ENCODE measurements around the gene RNF213. TPM values are rescaled to one million over a fixed set of nuclear protein-coding genes. Genes with fewer than 3 reads are reported as not detected.

The RNF213 gene
- total RNA-seq, 3 donors from 2014 or later, result 96.0 to 111 (median 101) TPM

GRCh38 chr17:80267391-80267790, 6.7 kb downstream of the RNF213 start:
- Histone ChIP-seq H3K4me1 (peaks cover 11 to 14% of the 10 kb centered on the region in 2 donors), H3K27me3 (no peaks in the 10 kb centered on the region), H3K9me3 (no peaks in the 10 kb centered on the region), H3K4me3 (no peak overlapping the region), H3K27ac (no peak overlapping the region), H3K36me3 (no peaks in the 10 kb centered on the region)
- intact Hi-C loops (cut with DNase I; ENCODE audit: low total_unique reads), result no loop called here
- TF ChIP-seq POLR2A (IDR thresholded peaks at IDR 0.05) (no peak), POLR2AphosphoS5 (IDR thresholded peaks at IDR 0.05) (no peak), CTCF (IDR thresholded peaks at IDR 0.05) (no peak)
- no peak for DNase-seq (ENCODE audit: low spot score in 2 of 2)

- intact Hi-C loops (cut with DNase I; ENCODE audit: low total_unique reads), result no loop called here
- Histone ChIP-seq H3K27ac (no peak overlapping the region), H3K9me3 (no peaks in the 10 kb centered on the region), H3K4me3 (no peak overlapping the region), H3K27me3 (no peaks in the 10 kb centered on the region), H3K36me3 (no peaks in the 10 kb centered on the region), H3K4me1 (peaks cover 4 to 5% of the 10 kb centered on the region in 2 donors)
- no peak for DNase-seq (ENCODE audit: low spot score in 2 of 2)
- TF ChIP-seq POLR2A (IDR thresholded peaks at IDR 0.05) (no peak), CTCF (IDR thresholded peaks at IDR 0.05) (no peak), POLR2AphosphoS5 (IDR thresholded peaks at IDR 0.05) (no peak)
Observed at GRCh38 chr17:80268427-80268826, 7.8 kb downstream of the RNF213 start.

DNA sequence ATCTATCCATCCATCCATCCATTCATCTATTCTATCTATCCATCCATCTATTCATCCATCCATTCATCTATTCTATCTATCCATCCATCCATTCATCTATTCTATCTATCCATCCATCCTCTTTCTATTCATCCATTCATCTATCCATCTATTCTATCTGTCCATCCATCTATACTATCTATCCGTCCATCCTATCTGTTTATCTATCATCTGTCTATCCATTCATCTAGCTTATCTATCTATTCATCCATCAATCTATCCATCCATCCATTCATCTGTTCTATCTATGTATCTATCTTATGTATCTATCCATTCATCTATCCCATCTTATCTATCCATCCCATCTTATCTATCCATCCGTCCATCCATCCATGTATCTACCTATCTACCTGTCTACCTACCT, 8.8 kb downstream of the RNF213 start:
- DNase-seq (ENCODE audit: low spot score in 2 of 2), result no peak
- no peaks in the 10 kb centered on the region for H3K9me3 ChIP-seq
- no peak overlapping the region for H3K27ac ChIP-seq
- H3K4me1 ChIP-seq, result no peaks in the 10 kb centered on the region
- no peaks in the 10 kb centered on the region for H3K36me3 ChIP-seq
- no peak overlapping the region for H3K4me3 ChIP-seq
- intact Hi-C loops (cut with DNase I; ENCODE audit: low total_unique reads), result no loop called here
- H3K27me3 ChIP-seq, result no peaks in the 10 kb centered on the region
- TF ChIP-seq POLR2A (IDR thresholded peaks at IDR 0.05) (no peak), POLR2AphosphoS5 (IDR thresholded peaks at IDR 0.05) (no peak), CTCF (IDR thresholded peaks at IDR 0.05) (no peak)

GRCh38 chr17:80270104-80270503, 9.5 kb downstream of the RNF213 start:
- TF ChIP-seq CTCF (IDR thresholded peaks at IDR 0.05), result no peak
- no peak for TF ChIP-seq POLR2A (IDR thresholded peaks at IDR 0.05)
- TF ChIP-seq POLR2AphosphoS5 (IDR thresholded peaks at IDR 0.05), result no peak
- no peaks in the 10 kb centered on the region for H3K9me3 ChIP-seq
- no peaks in the 10 kb centered on the region for H3K4me1 ChIP-seq
- H3K27me3 ChIP-seq, result no peaks in the 10 kb centered on the region
- intact Hi-C loops (cut with DNase I; ENCODE audit: low total_unique reads), result no loop called here
- H3K27ac ChIP-seq, result no peak overlapping the region
- DNase-seq (ENCODE audit: low spot score in 2 of 2), result no peak
- no peaks in the 10 kb centered on the region for H3K36me3 ChIP-seq
- no peak overlapping the region for H3K4me3 ChIP-seq

DNA sequence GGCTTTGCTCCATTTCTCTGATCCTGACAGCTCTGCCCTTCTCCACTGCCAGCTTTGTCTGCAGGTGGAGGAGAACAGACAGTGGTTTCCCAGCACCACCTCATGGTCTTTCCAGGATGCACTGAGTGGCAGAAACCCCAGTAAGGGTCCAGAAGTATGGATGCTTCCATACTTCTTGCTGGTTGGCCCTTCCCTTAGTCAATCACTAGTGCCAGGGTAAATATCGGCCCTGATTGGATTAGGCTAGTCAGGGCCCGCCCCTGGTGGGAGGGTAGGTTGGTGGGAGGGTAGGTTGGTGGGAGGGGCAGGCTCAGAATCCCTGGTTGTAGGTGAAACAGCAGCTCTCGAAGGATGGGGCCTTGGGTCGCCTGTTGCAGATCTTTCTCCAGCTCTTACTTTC, 10.2 kb downstream of the RNF213 start:
- Histone ChIP-seq H3K9me3 (no peaks in the 10 kb centered on the region), H3K27me3 (no peaks in the 10 kb centered on the region), H3K4me3 (no peak overlapping the region), H3K27ac (no peak overlapping the region), H3K36me3 (no peaks in the 10 kb centered on the region), H3K4me1 (no peaks in the 10 kb centered on the region)
- no peak for DNase-seq (ENCODE audit: low spot score in 2 of 2)
- intact Hi-C loops (cut with DNase I; ENCODE audit: low total_unique reads), result no loop called here
- TF ChIP-seq POLR2A (IDR thresholded peaks at IDR 0.05) (no peak), CTCF (IDR thresholded peaks at IDR 0.05) (no peak)
